AG04450 (cell line): ENCODE data around the gene OSBPL5. TPM values are rescaled to one million over a fixed set of nuclear protein-coding genes. Genes with fewer than 3 reads are reported as not detected.

Experiments
- CTCF ChIA-PET: fragments of 300-600, 350-600 bp; formaldehyde crosslinking; extraction: SDS; loops from one replicate; lab custom pipeline; 2022; ENCODE audit warnings: antibody characterized with exemption, inconsistent platforms; lab: Charles Lee
- POLR2A ChIA-PET: fragments of 350-600 bp; formaldehyde crosslinking; extraction: SDS; loops from one replicate; lab custom pipeline; 2021; ENCODE audit warnings: antibody characterized with exemption, inconsistent platforms; lab: Yijun Ruan, JAX
- DNase-seq: peaks from one replicate; pipeline ENCODE4 v3.0.0-alpha.2; 2011; ENCODE audit warnings: low read depth, low spot score
- H3K27ac ChIP-seq: one replicate; pipeline ENCODE4 v1.5.1; 2012; ENCODE audit warnings: low read depth, low read length, control low read depth
- H3K27me3 ChIP-seq: one replicate; pipeline ENCODE4 v1.6.0; 2012; ENCODE audit warnings: low read length; ENCODE audit not compliant: control insufficient read depth, insufficient read depth
- H3K4me3 ChIP-seq: 2 replicates; pipeline ENCODE4 v1.5.1; 2011; ENCODE audit warnings: mild to moderate bottlenecking, low read depth, low read length, control low read depth
- H3K9me3 ChIP-seq: 2 replicates; pipeline ENCODE4 v1.5.1; 2012; ENCODE audit warnings: low read length; ENCODE audit not compliant: control insufficient read depth, insufficient read depth
- polyA plus RNA-seq: library from polyadenylated mRNA; depleted of rRNA; stranded (reverse); fragments of >200 nt; gene quantifications from 2 replicates; pipeline ENCODE4 v1.2.3, GENCODE V29; 2011
- TF ChIP-seq, protein P1 (sequence below): IDR thresholded peaks from 2 replicates; pipeline ENCODE4 v1.5.1; 2011; ENCODE audit warnings: low read depth, low read length, control low read depth, inconsistent platforms

Gene OSBPL5
- polyA plus RNA-seq, 1 experiment = 7.4 TPM

DNA sequence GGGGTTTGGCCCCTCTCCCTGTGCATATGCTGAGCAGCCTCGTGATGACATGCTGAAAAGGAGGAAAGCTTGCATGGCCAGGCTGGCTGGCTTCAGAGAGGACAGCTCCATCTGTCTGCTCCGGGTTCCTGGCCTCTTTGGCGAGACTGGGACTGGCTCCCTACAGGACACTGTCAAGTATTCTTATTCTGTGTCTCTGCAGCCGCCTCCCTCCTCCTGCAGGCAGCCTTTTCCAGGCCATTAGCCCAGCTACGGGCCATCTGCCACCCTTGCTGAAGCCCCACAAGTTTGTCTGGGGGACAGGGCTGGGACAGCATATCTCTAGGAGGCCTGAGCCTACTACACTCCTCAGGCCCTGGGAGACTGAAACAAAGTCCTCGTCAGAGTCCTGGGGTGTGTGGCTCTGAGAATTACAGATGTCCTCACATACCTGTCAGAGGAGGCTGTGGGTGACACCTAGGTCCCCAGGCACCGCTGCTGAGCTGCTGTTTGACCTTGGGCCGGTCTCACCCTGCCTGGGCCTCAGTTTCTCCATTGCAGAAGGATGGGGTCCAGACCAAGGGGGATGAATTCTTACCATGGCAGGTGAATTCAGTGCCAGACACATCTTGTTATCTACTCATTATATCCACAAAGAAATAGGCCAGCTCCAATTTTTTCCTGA is 42.5 kb upstream of the OSBPL5 start:
- ChIA-PET CTCF (no interaction called here), POLR2A (no interaction called here)
- Histone ChIP-seq H3K4me3 (no peak overlapping the region), H3K27ac (no peak overlapping the region), H3K9me3 (peaks cover 4% of the 10 kb centered on the region), H3K27me3 (peaks cover 44% of the 10 kb centered on the region)
- TF ChIP-seq, protein P1, sequence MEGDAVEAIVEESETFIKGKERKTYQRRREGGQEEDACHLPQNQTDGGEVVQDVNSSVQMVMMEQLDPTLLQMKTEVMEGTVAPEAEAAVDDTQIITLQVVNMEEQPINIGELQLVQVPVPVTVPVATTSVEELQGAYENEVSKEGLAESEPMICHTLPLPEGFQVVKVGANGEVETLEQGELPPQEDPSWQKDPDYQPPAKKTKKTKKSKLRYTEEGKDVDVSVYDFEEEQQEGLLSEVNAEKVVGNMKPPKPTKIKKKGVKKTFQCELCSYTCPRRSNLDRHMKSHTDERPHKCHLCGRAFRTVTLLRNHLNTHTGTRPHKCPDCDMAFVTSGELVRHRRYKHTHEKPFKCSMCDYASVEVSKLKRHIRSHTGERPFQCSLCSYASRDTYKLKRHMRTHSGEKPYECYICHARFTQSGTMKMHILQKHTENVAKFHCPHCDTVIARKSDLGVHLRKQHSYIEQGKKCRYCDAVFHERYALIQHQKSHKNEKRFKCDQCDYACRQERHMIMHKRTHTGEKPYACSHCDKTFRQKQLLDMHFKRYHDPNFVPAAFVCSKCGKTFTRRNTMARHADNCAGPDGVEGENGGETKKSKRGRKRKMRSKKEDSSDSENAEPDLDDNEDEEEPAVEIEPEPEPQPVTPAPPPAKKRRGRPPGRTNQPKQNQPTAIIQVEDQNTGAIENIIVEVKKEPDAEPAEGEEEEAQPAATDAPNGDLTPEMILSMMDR = no peak
- DNase-seq = no peak

DNA sequence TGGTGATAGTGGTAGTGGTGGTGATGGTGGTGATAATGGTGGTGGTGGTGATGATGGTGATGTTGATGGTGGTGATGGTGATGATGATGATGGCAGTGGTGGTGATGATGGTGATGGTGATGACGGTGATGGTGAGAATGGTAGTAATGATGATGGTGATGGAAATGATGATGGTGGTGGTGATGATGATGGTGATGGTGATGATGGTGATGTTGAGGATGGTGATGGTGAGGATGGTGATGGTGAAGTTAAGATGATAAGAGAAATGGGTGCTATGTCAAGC is 41.8 kb upstream of the OSBPL5 start:
- POLR2A ChIA-PET = no interaction called here
- DNase-seq = no peak
- Histone ChIP-seq H3K9me3 (peaks cover 4% of the 10 kb centered on the region), H3K27me3 (peaks cover 52% of the 10 kb centered on the region), H3K27ac (no peak overlapping the region), H3K4me3 (no peak overlapping the region)
- CTCF ChIA-PET = no interaction called here
- TF ChIP-seq, protein P1 = no peak

DNA sequence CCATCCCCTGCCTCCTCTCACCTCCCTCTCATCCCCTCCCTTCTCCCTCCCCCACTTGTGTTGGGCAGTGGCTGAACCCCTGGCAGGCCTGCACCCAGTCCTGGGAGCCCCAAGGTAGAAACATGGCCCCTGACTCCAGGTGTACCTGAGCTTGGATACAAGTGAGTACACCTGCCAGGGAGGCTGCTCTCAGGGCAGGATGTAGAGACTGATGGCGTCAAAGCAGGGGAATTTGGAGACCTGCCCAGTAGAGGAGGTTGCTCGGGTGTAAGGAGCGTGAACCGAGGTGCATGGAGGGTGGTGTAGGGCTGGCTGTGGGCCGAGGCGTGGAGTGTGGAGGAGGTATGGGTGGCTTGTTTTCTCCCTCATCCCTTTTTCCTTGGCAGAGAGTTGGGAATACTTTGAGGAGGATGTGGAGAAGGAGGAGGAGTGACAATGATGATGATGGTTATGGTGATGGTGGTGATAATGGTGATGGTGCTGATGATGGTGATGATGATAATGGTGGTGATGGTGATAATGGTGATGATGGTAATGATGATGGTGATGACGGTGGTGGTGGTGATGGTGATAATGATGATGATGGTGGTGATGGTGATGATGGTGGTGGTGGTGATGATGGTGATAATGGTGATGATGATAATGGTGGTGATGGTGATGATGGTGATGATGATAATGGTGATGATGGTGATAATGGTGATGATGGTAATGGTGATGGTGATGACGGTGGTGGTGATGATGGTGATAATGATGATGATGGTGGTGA is 41.2 kb upstream of the OSBPL5 start:
- DNase-seq = no peak

DNA sequence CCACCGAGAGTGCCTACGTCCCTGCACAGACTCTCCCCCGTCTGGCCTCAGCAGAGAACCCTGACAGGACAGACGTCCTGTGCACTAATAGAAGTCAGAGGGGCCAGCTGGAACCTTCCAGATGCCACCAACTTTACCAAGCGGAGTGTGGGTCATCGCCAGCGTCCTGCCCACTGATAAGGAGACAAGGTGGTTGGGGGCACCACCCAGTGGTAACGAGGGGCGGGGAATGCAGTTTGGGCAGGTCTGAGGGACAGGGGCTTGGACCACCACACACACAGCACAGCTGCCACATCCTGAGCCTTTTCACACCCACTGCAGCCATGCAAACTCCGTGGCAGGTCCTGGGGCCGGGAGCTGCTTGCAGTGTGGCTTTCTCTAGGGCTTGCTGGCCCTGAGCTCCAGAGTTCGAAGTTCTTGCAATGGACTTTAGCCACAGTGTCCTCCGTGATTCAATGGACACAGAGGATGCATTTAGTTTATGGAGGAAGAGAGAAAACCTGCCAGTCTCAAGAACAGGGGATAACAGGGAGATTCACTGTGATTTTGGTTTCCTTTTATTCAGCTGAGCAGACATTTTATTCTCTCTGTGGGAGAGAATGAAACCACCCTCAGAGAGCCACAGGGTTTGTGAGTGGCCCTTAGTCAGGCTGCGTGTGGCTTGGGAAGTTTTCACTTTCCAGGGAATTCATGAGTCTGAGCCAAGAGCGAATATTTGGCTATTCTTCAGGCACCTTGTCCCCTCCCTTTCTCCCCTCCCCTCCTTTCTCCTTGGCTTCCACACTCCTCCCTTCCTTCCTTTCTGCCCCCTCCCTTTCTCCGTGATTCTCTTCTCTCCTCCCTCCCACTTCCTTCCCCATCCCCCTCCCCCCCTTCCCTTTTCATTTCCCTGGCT is 40.4 kb upstream of the OSBPL5 start:
- ChIA-PET POLR2A (no interaction called here), CTCF (no interaction called here)
- DNase-seq = no peak
- Histone ChIP-seq H3K27ac (no peak overlapping the region), H3K9me3 (no peaks in the 10 kb centered on the region; the same call in 1 of the 2 replicates), H3K4me3 (no peak overlapping the region), H3K27me3 (peaks cover 60% of the 10 kb centered on the region)
- TF ChIP-seq, protein P1 = no peak

More for the DNA sequence above, 41.2 kb upstream of the OSBPL5 start:
- no peaks in the 10 kb centered on the region; the same call in 1 of the 2 replicates for H3K9me3 ChIP-seq
- H3K27me3 ChIP-seq = peaks cover 53% of the 10 kb centered on the region
- no peak overlapping the region for H3K27ac ChIP-seq
- POLR2A ChIA-PET = no interaction called here
- CTCF ChIA-PET = no interaction called here
- H3K4me3 ChIP-seq = no peak overlapping the region
- TF ChIP-seq, protein P1 = no peak
